Erythroblast (primary cell): ENCODE results near the gene PCDHB9.

Source experiments
- GATA1 ChIP-seq: IDR thresholded peaks from 2 replicates; pipeline ENCODE4 v1.6.1; 2011; ENCODE audit warnings: low read depth, mild to moderate bottlenecking, control low read depth, low read length, moderate library complexity
- POLR2A ChIP-seq: IDR thresholded peaks from 2 replicates; pipeline ENCODE4 v1.6.1; 2011; ENCODE audit warnings: mild to moderate bottlenecking, low read length

DNA sequence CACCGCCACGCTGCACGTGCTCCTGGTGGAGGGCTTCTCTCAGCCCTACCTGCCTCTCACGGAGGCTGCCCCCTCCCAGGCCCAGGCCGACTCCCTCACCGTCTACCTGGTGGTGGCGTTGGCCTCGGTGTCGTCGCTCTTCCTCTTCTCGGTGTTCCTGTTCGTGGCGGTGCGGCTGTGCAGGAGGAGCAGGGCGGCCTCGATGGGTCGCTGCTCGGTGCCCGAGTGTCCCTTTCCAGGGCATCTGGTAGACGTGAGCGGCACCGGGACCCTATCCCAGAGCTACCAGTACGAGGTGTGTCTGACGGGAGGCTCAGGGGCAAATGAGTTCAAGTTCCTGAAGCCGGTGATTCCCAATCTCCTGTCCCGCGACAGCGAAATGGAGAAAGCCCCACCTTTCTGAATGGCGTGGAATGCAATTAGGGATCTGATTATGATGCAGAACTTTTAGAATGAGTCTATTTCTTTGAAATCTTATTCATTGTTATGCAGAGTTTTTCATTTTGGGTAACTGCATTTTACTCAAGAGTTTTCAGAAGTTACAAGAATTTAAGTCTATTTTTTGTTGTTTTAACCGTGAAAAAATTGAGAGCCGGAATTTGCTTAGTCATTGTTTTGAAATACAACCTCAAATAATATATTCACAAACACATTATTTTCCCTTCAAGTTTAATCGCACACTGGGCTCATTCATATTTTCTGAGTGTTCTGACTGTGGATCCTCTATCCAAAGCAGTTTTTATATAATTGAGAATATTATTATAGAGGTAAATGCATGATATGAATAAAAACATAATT is 49.8 kb downstream of the PCDHB9 start:
- TF ChIP-seq POLR2A (no peak), GATA1 (no peak)
